G401.6 (cell line): ENCODE results near the gene MSI2.

ENCODE experiments used
- FAIRE-seq: peaks from 2 replicates; lab custom pipeline; 2012; peaks lifted over from hg19 to GRCh38; lab: Jason Lieb, UNC

Gene MSI2

GRCh38 chr17:57527221-57528057 is 271.1 kb downstream of the MSI2 start:
- FAIRE-seq = no peak

GRCh38 chr17:57528058-57528451 is 271.7 kb downstream of the MSI2 start:
- FAIRE-seq = no peak

GRCh38 chr17:57530026-57530425 is 273.7 kb downstream of the MSI2 start:
- FAIRE-seq = no peak

GRCh38 chr17:57530508-57530907 is 274.2 kb downstream of the MSI2 start:
- no peak for FAIRE-seq

GRCh38 chr17:57531078-57531477 is 274.8 kb downstream of the MSI2 start:
- FAIRE-seq = no peak

- no peak for FAIRE-seq
Observed at GRCh38 chr17:57531648-57532504, 275.6 kb downstream of the MSI2 start.

- no peak for FAIRE-seq
Observed at GRCh38 chr17:57532556-57532955, 276.2 kb downstream of the MSI2 start.

GRCh38 chr17:57532966-57533365 is 276.6 kb downstream of the MSI2 start:
- no peak for FAIRE-seq

GRCh38 chr17:57533684-57534305 is 277.5 kb downstream of the MSI2 start:
- FAIRE-seq = no peak

GRCh38 chr17:57534863-57535248 is 278.5 kb downstream of the MSI2 start:
- no peak for FAIRE-seq

- no peak for FAIRE-seq
Observed at GRCh38 chr17:57535249-57535966, 279.1 kb downstream of the MSI2 start.

GRCh38 chr17:57536289-57536688 is 280.0 kb downstream of the MSI2 start:
- no peak for FAIRE-seq

- no peak for FAIRE-seq
Observed at GRCh38 chr17:57536789-57537523, 280.6 kb downstream of the MSI2 start.

GRCh38 chr17:57537524-57538410 is 281.4 kb downstream of the MSI2 start:
- no peak for FAIRE-seq

GRCh38 chr17:57538736-57539456 is 282.6 kb downstream of the MSI2 start:
- no peak for FAIRE-seq

- no peak for FAIRE-seq
Observed at GRCh38 chr17:57539529-57540301, 283.4 kb downstream of the MSI2 start.

GRCh38 chr17:57540596-57540995 is 284.3 kb downstream of the MSI2 start:
- FAIRE-seq = no peak

GRCh38 chr17:57541049-57541448 is 284.7 kb downstream of the MSI2 start:
- FAIRE-seq = no peak
